ENCODE data around the gene PACSIN1. TPM values are rescaled to one million over a fixed set of nuclear protein-coding genes. Genes with fewer than 3 reads are reported as not detected.

Gene PACSIN1
- total and polyA plus RNA-seq, 4 donors, result 0.03 to 0.17 (median 0.15) TPM

GRCh38 chr6:34549026-34549803 is 83.3 kb downstream of the PACSIN1 start:
- TF ChIP-seq ZBTB33 (IDR thresholded peaks at IDR 0.05) (no peak), HNF4A (conservative IDR thresholded peaks at IDR 0.05) (no peak), SP1 (IDR thresholded peaks at IDR 0.05) (no peak), HNF4G (IDR thresholded peaks at IDR 0.05) (no peak), RAD21 (IDR thresholded peaks at IDR 0.05) (no peak)
- 95% methylated on average over 16 of the region's 16 CpGs for WGBS

GRCh38 chr6:34549804-34550202 is 83.9 kb downstream of the PACSIN1 start:
- TF ChIP-seq SP1 (IDR thresholded peaks at IDR 0.05), result no peak
- no peak for TF ChIP-seq CTCF (IDR thresholded peaks at IDR 0.05; ENCODE audit: low read depth, low read length, missing input control)
- no peak for TF ChIP-seq FOXA1 (IDR thresholded peaks at IDR 0.05)
- TF ChIP-seq REST (IDR thresholded peaks at IDR 0.05), result no peak
- WGBS, result 84% methylated on average over 2 of the region's 2 CpGs
- no peak for DNase-seq (ENCODE audit: low spot score)
- Histone ChIP-seq H3K36me3 (ENCODE audit: control insufficient read depth in 4 of 4, insufficient read depth in 3 of 4, low read depth in 1 of 4, low read length in 3 of 4) (no peaks in the 10 kb centered on the region), H3K9me3 (ENCODE audit: control insufficient read depth in 4 of 4, low read length in 3 of 4) (no peaks in the 10 kb centered on the region), H3K27me3 (ENCODE audit: control insufficient read depth in 4 of 4, insufficient read depth in 4 of 4, low read length in 3 of 4) (no peaks in the 10 kb centered on the region), H3K27ac (ENCODE audit: low read depth in 1 of 2, low read length in 2 of 2) (no peak overlapping the region), H3K4me3 (ENCODE audit: low read depth in 1 of 3, low read length in 3 of 3) (no peak overlapping the region), H3K9ac (ENCODE audit: low read depth in 1 of 2, low read length in 2 of 2) (no peak overlapping the region), H3K4me1 (ENCODE audit: control insufficient read depth in 4 of 4, insufficient read depth in 4 of 4, low read length in 3 of 4) (peaks cover 4 to 14% (median 4%) of the 10 kb centered on the region in 4 donors)

More at GRCh38 chr6:34549026-34549803, 83.3 kb downstream of the PACSIN1 start:
- no peak for DNase-seq (ENCODE audit: low spot score)
- Histone ChIP-seq H3K27ac (ENCODE audit: low read depth in 1 of 2, low read length in 2 of 2) (no peak overlapping the region), H3K4me3 (ENCODE audit: low read depth in 1 of 3, low read length in 3 of 3) (no peak overlapping the region), H3K9ac (ENCODE audit: low read depth in 1 of 2, low read length in 2 of 2) (no peak overlapping the region), H3K4me1 (ENCODE audit: control insufficient read depth in 4 of 4, insufficient read depth in 4 of 4, low read length in 3 of 4) (peaks cover 4 to 14% (median 4%) of the 10 kb centered on the region in 4 donors), H3K36me3 (ENCODE audit: control insufficient read depth in 4 of 4, insufficient read depth in 3 of 4, low read depth in 1 of 4, low read length in 3 of 4) (no peaks in the 10 kb centered on the region), H3K27me3 (ENCODE audit: control insufficient read depth in 4 of 4, insufficient read depth in 4 of 4, low read length in 3 of 4) (no peaks in the 10 kb centered on the region), H3K9me3 (ENCODE audit: control insufficient read depth in 4 of 4, low read length in 3 of 4) (no peaks in the 10 kb centered on the region)

GRCh38 chr6:34551720-34552119 is 85.8 kb downstream of the PACSIN1 start:
- H3K27me3 ChIP-seq (ENCODE audit: control insufficient read depth in 4 of 4, insufficient read depth in 4 of 4, low read length in 3 of 4), result no peaks in the 10 kb centered on the region
- DNase-seq (ENCODE audit: low spot score), result no peak
- 94% methylated on average over 8 of the region's 8 CpGs for WGBS
- TF ChIP-seq NR2F2 (IDR thresholded peaks at IDR 0.05), result no peak
- no peaks in the 10 kb centered on the region for H3K9me3 ChIP-seq (ENCODE audit: control insufficient read depth in 4 of 4, low read length in 3 of 4)
- no peak overlapping the region for H3K9ac ChIP-seq (ENCODE audit: low read depth in 1 of 2, low read length in 2 of 2)
- H3K27ac ChIP-seq (ENCODE audit: low read depth in 1 of 2, low read length in 2 of 2), result no peak overlapping the region
- peaks cover 4 to 12% (median 4%) of the 10 kb centered on the region in 4 donors for H3K4me1 ChIP-seq (ENCODE audit: control insufficient read depth in 4 of 4, insufficient read depth in 4 of 4, low read length in 3 of 4)
- H3K36me3 ChIP-seq (ENCODE audit: control insufficient read depth in 4 of 4, insufficient read depth in 3 of 4, low read depth in 1 of 4, low read length in 3 of 4), result no peaks in the 10 kb centered on the region
- H3K4me3 ChIP-seq (ENCODE audit: low read depth in 1 of 3, low read length in 3 of 3), result no peak overlapping the region
